MM.1S (cell line): ENCODE measurements around the gene LDHB.

Source experiments
- DNase-seq: peaks from one replicate; pipeline ENCODE4 v3.0.0-alpha.2; 2015
- H2AFZ ChIP-seq: fragments of 300-600 bp; sonication (generic); 2 replicates; pipeline ENCODE4 v1.6.0; 2016; ENCODE audit warnings: antibody characterized with exemption, low read length
- H3F3A ChIP-seq: fragments of 300-600 bp; sonication (generic); 2 replicates; pipeline ENCODE4 v1.6.1; 2016; ENCODE audit warnings: mild to moderate bottlenecking, antibody characterized with exemption, low read length, moderate library complexity, mixed read lengths; ENCODE audit not compliant: insufficient read depth
- H3K27ac ChIP-seq: fragments of 300-600 bp; sonication (generic); 2 replicates; pipeline ENCODE4 v1.5.1; 2016; ENCODE audit warnings: mild to moderate bottlenecking, low read length
- H3K27me3 ChIP-seq: fragments of 300-600 bp; sonication (generic); replicated peaks from 2 replicates; pipeline ENCODE4 v1.6.0; 2016; ENCODE audit warnings: low read length; ENCODE audit not compliant: insufficient read depth
- H3K36me3 ChIP-seq: fragments of 300-600 bp; sonication (generic); replicated peaks from 2 replicates; pipeline ENCODE4 v1.6.1; 2016; ENCODE audit warnings: mild to moderate bottlenecking, low read length, mixed read lengths; ENCODE audit not compliant: insufficient read depth
- H3K4me1 ChIP-seq: fragments of 300-600 bp; sonication (generic); 2 replicates; pipeline ENCODE4 v1.6.1; 2016; ENCODE audit warnings: low read length, mixed read lengths
- H3K4me2 ChIP-seq: fragments of 300-600 bp; sonication (generic); 2 replicates; pipeline ENCODE4 v1.6.0; 2016; ENCODE audit warnings: low read depth, low read length
- H3K4me3 ChIP-seq: fragments of 300-600 bp; sonication (generic); 2 replicates; pipeline ENCODE4 v1.5.1; 2016; ENCODE audit warnings: low read length, mixed read lengths
- H3K79me2 ChIP-seq: fragments of 300-600 bp; sonication (generic); 2 replicates; pipeline ENCODE4 v1.6.1; 2016; ENCODE audit warnings: mixed run types, low read length, mixed read lengths
- H3K9ac ChIP-seq: fragments of 300-600 bp; sonication (generic); 2 replicates; pipeline ENCODE4 v1.6.1; 2016; ENCODE audit warnings: low read length, mixed read lengths
- H3K9me2 ChIP-seq: fragments of 300-600 bp; sonication (generic); replicated peaks from 2 replicates; pipeline ENCODE4 v1.6.1; 2016; ENCODE audit warnings: mild to moderate bottlenecking, low read length, mixed read lengths; ENCODE audit not compliant: insufficient read depth
- H3K9me3 ChIP-seq: fragments of 300-600 bp; sonication (generic); replicated peaks from 2 replicates; pipeline ENCODE4 v1.6.1; 2016; ENCODE audit warnings: mild to moderate bottlenecking, low read length, mixed read lengths; ENCODE audit not compliant: insufficient read depth
- H4K20me1 ChIP-seq: fragments of 300-600 bp; sonication (generic); 2 replicates; pipeline ENCODE4 v1.6.1; 2016; ENCODE audit warnings: mild to moderate bottlenecking, low read length, moderate library complexity, mixed read lengths; ENCODE audit not compliant: insufficient read depth
- EZH2 ChIP-seq: fragments of 300-600 bp; sonication (generic); optimal IDR thresholded peaks from 2 replicates; pipeline ENCODE3; 2017; ENCODE audit warnings: low read depth, mild to moderate bottlenecking, antibody characterized with exemption, low read length, mixed read lengths
- EZH2phosphoT487 ChIP-seq: fragments of 300-600 bp; sonication (generic); IDR thresholded peaks from 2 replicates; pipeline ENCODE4 v1.6.1; 2018; ENCODE audit warnings: antibody characterized with exemption, low read length
- TF ChIP-seq, protein P1 (sequence below): fragments of 300-600 bp; sonication (generic); IDR thresholded peaks from 2 replicates; pipeline ENCODE4 v1.5.1; 2016; ENCODE audit warnings: antibody characterized with exemption, low read length, mixed read lengths

LDHB gene

DNA sequence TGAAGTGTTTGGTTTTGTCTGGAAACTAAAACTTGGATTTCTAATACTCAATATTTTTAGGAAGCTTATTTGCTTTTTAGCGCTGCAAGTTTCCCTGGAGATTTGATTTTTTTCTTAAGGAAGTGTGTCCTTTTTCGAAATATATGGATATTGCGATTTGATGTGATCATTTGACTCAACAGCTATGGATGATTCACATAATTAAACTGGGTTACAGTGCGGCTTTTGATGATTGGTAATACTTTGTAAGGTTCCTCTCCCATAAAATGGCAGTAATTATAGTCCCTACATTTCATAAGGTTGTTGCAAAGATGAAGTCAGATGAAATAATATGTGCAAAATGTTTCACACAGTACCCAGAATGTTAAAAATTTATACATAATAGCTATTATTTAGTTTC lies 13.1 kb downstream of the LDHB start:
- no peak for DNase-seq
- Histone ChIP-seq H3K79me2 (peaks cover 76% of the 10 kb centered on the region), H3K4me1 (no peaks in the 10 kb centered on the region), H3K36me3 (peaks cover 22% of the 10 kb centered on the region; the same call in 1 of the 2 replicates), H3K4me2 (no peak overlapping the region), H3K9ac (no peak overlapping the region), H3K27me3 (no peaks in the 10 kb centered on the region), H2AFZ (no peak overlapping the region), H3K4me3 (no peak overlapping the region), H3K27ac (no peak overlapping the region), H3K9me3 (no peaks in the 10 kb centered on the region), H3F3A (no peaks in the 10 kb centered on the region), H4K20me1 (peaks cover 12% of the 10 kb centered on the region; the same call in 1 of the 2 replicates), H3K9me2 (no peaks in the 10 kb centered on the region)
- no peak for TF ChIP-seq EZH2
- TF ChIP-seq, protein P1, sequence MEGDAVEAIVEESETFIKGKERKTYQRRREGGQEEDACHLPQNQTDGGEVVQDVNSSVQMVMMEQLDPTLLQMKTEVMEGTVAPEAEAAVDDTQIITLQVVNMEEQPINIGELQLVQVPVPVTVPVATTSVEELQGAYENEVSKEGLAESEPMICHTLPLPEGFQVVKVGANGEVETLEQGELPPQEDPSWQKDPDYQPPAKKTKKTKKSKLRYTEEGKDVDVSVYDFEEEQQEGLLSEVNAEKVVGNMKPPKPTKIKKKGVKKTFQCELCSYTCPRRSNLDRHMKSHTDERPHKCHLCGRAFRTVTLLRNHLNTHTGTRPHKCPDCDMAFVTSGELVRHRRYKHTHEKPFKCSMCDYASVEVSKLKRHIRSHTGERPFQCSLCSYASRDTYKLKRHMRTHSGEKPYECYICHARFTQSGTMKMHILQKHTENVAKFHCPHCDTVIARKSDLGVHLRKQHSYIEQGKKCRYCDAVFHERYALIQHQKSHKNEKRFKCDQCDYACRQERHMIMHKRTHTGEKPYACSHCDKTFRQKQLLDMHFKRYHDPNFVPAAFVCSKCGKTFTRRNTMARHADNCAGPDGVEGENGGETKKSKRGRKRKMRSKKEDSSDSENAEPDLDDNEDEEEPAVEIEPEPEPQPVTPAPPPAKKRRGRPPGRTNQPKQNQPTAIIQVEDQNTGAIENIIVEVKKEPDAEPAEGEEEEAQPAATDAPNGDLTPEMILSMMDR: no peak

DNA sequence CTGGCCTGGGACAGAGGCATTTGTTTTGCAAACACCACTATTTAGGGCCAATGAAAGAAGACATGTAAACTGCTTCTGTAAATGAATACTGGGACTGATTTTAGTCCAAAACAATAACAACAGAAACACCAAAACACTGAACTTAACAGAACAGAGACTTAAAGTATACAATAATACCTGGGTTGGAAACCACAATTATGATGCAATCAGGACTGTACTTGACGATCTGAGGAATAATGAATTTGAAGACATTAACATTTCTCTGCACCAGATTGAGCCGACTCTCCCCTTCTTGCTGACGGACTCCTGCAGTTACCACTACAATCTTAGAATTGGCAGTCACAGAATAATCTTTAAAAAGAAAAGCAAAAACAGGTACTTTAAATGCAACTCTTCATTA lies 13.9 kb downstream of the LDHB start:
- TF ChIP-seq EZH2: no peak
- Histone ChIP-seq H3K9me3 (no peaks in the 10 kb centered on the region), H3K27me3 (no peaks in the 10 kb centered on the region), H3K4me2 (no peak overlapping the region), H3K27ac (no peak overlapping the region), H3K9me2 (no peaks in the 10 kb centered on the region), H3K9ac (no peak overlapping the region), H3K4me3 (no peak overlapping the region), H3F3A (no peaks in the 10 kb centered on the region), H3K79me2 (peaks cover 73% of the 10 kb centered on the region), H4K20me1 (peaks cover 12% of the 10 kb centered on the region; the same call in 1 of the 2 replicates), H3K36me3 (peaks cover 27% of the 10 kb centered on the region; the same call in 1 of the 2 replicates), H3K4me1 (no peaks in the 10 kb centered on the region), H2AFZ (no peak overlapping the region)
- DNase-seq: no peak

DNA sequence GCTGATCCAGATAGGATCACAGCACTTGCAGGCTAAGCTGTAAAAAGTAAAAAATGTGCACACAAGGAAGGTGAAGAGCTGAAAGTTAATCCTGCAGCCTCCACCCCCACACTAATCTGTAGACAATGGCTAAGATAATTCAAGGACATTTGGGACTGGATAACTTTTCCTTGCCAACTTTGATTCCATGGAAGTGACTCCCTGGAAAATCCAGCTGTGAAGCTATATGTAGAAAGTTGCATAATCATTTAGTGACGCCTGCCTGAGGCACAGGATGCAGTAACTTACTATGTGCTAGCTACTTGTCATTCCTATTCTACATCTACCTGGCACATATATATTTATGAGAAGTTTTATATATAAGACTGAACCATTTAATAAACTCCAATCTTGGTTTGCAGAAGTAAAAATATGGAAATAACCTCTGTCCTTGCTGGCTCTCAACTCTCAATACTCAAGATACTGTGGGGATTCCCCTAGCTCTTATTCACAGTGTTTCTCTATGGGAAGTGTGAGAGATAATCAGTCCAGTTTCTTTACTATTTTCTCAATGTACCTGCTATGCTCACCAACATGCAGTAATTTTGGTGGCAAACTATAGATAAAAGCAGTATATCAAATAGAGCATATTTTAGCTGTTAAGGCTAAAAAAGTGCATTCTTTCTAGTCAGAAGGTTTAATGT lies 14.8 kb downstream of the LDHB start:
- H3K27me3 ChIP-seq: no peaks in the 10 kb centered on the region
- H3K4me3 ChIP-seq: no peak overlapping the region
- no peak overlapping the region for H2AFZ ChIP-seq
- H3K9ac ChIP-seq: no peak overlapping the region
- no peak for DNase-seq
- no peak overlapping the region for H3K27ac ChIP-seq
- H3K4me1 ChIP-seq: no peaks in the 10 kb centered on the region
- no peaks in the 10 kb centered on the region for H3F3A ChIP-seq
- peaks cover 12% of the 10 kb centered on the region; the same call in 1 of the 2 replicates for H4K20me1 ChIP-seq
- H3K36me3 ChIP-seq: peaks cover 29% of the 10 kb centered on the region; the same call in 1 of the 2 replicates
- H3K9me2 ChIP-seq: no peaks in the 10 kb centered on the region
- H3K9me3 ChIP-seq: no peaks in the 10 kb centered on the region
- H3K4me2 ChIP-seq: no peak overlapping the region
- TF ChIP-seq EZH2 (no peak), EZH2phosphoT487 (no peak)
- peaks cover 64% of the 10 kb centered on the region for H3K79me2 ChIP-seq

DNA sequence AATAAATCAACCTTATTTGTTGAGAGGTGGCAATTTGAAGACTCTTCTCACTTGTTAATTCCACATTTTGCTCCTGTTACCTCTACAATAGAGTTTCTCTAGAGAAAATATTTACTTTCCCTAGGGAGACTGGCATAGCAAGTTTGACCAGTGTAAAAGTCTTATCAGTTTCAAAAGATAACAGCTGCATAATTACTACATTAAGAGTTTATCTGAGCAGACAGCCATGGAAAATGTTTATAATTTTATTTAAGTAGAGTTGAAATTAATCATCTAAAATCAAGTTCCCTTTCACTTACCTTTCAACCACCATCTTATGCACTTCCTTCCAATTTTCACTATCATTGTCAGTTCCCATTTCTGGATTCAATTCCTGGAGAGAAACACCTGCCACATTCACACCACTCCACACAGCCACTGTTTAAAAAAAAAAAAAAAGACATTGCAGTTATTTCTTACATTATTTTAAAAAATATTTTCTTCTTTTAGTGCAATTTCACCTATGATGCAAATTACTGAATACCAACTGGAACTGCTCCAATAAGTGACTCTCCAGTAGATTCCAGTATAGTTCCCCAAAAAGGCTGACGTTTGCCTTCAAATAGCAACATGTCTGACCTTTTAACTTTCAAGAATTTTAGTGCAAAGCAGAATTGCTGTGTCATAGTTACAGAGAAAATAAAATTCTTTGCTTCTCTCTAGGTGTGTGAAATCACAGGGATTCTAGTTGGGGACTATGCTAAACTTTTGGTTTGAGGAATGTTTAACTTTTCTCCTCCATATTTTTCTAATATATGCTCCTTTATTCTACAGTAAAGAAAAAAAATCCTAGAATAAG lies 19.4 kb downstream of the LDHB start:
- H3K27ac ChIP-seq: no peak overlapping the region
- DNase-seq: no peak
- peaks cover 35% of the 10 kb centered on the region for H3K79me2 ChIP-seq
- no peak overlapping the region for H3K4me3 ChIP-seq
- H3K9ac ChIP-seq: no peak overlapping the region
- no peak for TF ChIP-seq EZH2
- TF ChIP-seq, protein P1: no peak
- no peak for TF ChIP-seq EZH2phosphoT487
- H3K4me2 ChIP-seq: no peak overlapping the region
- H2AFZ ChIP-seq: no peak overlapping the region
- H3K9me3 ChIP-seq: no peaks in the 10 kb centered on the region
- H3K27me3 ChIP-seq: no peaks in the 10 kb centered on the region
- no peaks in the 10 kb centered on the region for H3K9me2 ChIP-seq
- H4K20me1 ChIP-seq: 0 out of 2 replicates have a peak, but pooled peaks cover 8% of the 10 kb centered on the region
- H3K36me3 ChIP-seq: peaks cover 51% of the 10 kb centered on the region
- H3K4me1 ChIP-seq: no peaks in the 10 kb centered on the region
- no peaks in the 10 kb centered on the region; the same call in 1 of the 2 replicates for H3F3A ChIP-seq
